B cell (primary cell): Measurements from ENCODE around the gene PCDHA11.

ENCODE experiments used
- EZH2 ChIP-seq: IDR thresholded peaks from 2 replicates; pipeline ENCODE4 v1.6.1; 2012; ENCODE audit warnings: borderline replicate concordance, low read depth, mild to moderate bottlenecking, moderate library complexity, low read length; ENCODE audit not compliant: insufficient read depth, poor library complexity, severe bottlenecking
- TF ChIP-seq, protein P1 (sequence below): fragments of 200-600 bp; IDR thresholded peaks from one replicate; pipeline ENCODE4 v1.8.0; 2022; ENCODE audit warnings: antibody characterized with exemption, mild to moderate bottlenecking

DNA sequence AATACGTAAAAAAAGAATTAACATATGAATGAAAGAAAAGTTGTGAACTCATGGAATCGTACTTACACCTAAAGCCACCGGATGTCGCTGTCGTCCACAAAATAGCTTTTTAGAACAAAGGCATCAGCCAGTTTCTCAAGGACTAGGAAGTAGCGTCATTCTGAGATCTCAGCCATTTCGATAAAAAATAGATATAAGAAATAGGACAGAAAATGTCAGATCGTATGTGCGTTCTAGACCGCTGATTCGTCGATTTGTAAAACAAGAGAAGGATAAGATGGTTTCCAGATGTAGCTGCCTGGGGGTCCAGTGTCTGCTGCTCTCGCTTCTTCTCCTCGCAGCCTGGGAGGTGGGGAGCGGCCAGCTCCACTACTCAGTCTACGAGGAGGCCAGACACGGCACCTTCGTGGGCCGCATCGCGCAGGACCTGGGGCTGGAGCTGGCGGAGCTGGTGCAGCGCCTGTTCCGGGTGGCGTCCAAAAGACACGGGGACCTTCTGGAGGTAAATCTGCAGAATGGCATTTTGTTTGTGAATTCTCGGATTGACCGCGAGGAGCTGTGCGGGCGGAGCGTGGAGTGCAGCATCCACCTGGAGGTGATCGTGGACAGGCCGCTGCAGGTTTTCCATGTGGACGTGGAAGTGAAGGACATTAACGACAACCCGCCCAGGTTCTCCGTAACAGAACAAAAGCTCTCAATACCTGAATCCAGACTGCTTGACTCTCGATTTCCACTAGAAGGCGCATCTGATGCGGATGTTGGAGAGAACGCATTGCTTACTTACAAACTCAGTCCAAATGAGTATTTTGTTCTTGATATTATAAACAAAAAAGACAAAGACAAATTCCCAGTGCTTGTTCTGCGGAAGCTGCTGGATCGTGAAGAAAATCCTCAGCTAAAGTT is 12.7 kb upstream of the PCDHA11 start, which contains the start of gene PCDHA10:
- TF ChIP-seq, protein P1, sequence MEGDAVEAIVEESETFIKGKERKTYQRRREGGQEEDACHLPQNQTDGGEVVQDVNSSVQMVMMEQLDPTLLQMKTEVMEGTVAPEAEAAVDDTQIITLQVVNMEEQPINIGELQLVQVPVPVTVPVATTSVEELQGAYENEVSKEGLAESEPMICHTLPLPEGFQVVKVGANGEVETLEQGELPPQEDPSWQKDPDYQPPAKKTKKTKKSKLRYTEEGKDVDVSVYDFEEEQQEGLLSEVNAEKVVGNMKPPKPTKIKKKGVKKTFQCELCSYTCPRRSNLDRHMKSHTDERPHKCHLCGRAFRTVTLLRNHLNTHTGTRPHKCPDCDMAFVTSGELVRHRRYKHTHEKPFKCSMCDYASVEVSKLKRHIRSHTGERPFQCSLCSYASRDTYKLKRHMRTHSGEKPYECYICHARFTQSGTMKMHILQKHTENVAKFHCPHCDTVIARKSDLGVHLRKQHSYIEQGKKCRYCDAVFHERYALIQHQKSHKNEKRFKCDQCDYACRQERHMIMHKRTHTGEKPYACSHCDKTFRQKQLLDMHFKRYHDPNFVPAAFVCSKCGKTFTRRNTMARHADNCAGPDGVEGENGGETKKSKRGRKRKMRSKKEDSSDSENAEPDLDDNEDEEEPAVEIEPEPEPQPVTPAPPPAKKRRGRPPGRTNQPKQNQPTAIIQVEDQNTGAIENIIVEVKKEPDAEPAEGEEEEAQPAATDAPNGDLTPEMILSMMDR: no peak
- no peak for TF ChIP-seq EZH2
